GM15510 (cell line): Measurements from ENCODE around the gene ARAP1.

Experiments used
- POLR2A ChIP-seq: IDR thresholded peaks from 3 replicates; pipeline ENCODE4 v1.6.1; 2011; ENCODE audit warnings: borderline replicate concordance; ENCODE audit not compliant: insufficient read length; ENCODE audit errors: extremely low read depth

Gene ARAP1

DNA sequence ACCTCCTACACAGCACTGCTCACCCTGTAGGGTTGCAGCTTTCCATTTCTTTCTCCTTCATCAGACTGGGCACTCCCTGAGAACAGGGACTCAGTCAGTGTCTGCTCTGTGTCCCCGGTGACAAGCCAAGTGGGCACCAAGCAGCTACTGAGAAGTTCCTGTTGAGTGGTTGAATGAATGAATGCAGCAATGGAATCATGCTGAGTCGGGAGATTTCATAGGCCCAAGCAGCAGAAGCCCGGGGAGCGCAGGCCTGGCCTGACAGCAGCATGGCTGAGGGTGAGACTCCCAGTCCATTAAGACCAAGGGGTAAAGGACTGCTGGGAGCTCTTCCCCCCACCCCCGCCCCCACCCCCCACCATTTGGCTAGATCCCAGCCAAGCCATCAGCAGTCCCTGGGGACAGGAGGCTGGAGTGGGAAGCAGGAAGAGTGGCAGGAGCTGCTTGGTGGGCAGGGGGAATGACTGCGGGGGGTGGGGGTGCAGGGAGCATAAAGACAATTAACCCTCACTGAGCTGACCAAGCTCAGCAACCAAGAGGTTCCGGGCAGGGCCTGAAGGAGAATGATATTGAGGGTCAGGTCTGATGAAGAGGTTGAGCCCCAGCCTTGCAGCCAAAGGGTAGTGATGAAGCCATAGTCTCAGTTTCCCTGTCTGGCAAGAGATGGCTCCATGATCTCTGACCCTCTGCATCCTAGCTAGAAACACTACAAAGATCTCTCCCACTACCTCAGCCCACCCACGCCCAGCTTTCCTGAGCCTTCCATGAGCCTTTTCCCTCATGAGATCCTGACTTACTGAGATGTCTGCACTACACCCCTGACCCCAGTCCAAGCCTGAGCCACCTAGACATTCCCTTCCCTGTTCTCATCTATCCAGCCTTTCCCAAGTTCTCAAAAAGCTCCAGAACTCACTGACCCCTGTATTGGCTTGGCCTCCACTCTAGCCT lies 80.8 kb downstream of the ARAP1 start:
- TF ChIP-seq POLR2A: no peak

DNA sequence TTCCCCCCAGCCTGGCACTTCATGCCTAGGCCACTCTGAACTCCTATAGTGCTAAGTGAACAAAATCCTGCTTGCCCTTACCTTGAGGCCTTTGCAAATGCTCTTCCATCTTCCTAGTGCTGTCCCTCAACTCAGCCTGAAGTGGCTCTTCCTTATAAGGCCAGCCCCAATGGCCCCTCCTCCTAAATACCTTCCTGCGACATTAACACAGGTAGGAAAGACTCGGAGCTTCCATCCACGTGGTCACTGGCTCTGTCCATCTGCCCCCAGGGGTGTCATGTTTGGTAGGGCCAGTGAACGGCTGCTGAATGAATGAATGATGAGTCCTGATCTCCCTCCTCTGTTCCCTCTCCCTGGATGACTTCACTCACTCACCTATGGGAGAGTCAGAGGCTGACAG lies 82.2 kb downstream of the ARAP1 start:
- TF ChIP-seq POLR2A: no peak

GRCh38 chr11:72669527-72669926 lies 82.7 kb downstream of the ARAP1 start:
- TF ChIP-seq POLR2A: no peak

GRCh38 chr11:72668629-72669347 lies 83.4 kb downstream of the ARAP1 start:
- no peak for TF ChIP-seq POLR2A

- TF ChIP-seq POLR2A: no peak
Measured at GRCh38 chr11:72665911-72666472, 86.2 kb downstream of the ARAP1 start.

- TF ChIP-seq POLR2A: no peak
Measured at GRCh38 chr11:72662036-72662435, 90.2 kb downstream of the ARAP1 start.

DNA sequence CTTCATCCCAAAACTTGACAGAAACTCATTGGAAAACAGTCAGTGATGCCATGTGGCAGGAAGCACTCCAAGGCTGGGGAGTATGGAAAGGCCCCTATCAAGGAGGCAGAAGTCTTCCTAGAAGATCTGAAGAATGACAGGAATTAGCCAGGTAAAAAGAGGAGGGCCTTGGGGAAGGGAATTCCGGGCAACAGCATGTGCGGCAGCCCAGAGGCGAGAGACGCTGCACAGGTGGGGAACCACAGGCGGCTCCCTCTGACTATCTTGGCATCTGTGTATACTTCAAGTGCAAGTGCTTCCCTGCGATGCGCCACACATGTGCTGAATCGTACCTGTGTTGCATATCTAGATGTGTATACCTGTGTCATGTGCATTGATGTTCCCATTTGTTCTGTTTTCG lies 90.7 kb downstream of the ARAP1 start:
- no peak for TF ChIP-seq POLR2A

DNA sequence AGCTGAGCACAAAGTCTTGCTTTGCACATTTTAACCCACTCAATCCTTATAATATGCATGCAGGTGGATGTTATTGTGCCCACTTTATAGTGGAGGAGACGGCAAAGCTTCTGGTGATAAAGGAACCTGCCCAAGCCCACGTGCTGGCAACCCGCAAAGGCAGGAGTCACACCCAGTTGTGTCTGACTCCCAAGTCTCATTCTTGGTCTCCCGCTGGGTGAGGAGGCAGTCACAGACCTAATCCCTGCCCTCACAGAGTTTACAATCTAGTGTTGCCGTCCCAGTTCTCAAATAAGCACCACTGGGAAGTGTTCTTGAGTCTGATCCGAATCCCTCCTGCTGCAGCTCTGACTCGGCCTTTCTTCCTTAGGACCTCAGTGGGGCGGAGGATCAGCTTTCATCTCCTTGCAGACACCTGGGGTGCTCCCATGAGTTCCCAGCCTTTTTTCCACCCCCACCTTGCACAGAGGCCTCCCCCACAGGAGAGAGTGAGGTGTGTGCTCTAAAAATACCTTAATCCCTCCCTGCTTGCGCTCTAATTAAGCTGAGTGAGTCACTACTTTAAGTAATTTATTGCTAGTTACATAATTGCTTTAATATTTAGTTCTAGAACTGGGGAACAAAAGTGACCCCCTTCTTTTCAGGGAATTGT lies 93.1 kb downstream of the ARAP1 start:
- no peak for TF ChIP-seq POLR2A

- no peak for TF ChIP-seq POLR2A
Measured at GRCh38 chr11:72657411-72658100, 94.7 kb downstream of the ARAP1 start.

DNA sequence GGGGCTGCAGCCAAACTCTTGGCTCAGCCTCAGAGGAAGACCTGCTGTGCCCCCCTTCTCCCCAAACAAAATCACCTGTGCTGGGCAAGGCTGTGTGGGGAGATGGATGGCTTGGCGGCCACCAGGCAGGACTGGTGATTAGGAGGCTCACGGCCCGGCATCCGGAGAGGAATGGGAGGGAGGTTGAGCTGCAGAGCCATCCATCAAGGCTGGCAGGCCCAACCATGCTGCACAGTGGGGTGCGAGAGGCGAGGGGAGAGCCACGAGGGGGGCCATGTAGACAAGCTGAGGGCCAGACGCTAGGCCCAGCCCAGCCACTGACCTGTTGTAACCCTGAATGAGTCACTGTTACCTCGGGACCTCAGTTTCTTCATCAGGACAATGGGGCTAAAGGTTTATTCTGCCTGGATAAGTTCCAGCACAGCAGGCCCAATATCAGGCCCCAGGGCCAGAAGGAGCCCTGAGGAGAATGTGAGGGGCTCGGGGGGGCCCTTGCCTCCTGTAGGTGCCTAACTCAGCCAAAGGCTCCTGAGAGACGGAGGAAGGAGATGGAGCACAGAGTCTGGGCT lies 96.2 kb downstream of the ARAP1 start:
- TF ChIP-seq POLR2A: no peak

GRCh38 chr11:72655014-72655413 lies 97.2 kb downstream of the ARAP1 start:
- TF ChIP-seq POLR2A: no peak

DNA sequence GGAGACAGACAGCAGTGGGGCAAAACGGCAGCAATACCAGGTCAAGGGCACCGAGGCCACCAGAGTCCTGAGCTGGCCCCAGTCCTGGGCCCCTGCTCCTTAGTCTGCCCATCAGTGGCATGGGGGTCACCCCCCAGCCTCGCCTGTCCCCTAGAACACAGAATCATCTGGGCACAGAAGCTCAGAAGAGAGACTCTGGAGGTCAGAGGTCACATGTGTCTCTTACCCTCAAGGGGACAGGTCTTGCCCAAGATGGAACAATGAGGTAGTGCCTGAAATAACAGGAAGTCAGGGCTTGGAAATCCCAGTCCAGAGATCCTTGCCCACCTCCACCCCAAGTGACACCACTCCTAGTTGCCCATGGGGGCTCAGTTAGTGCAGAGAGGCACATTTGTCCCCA lies 98.6 kb downstream of the ARAP1 start:
- TF ChIP-seq POLR2A: no peak

- TF ChIP-seq POLR2A: no peak
Measured at GRCh38 chr11:72652873-72653630, 99.2 kb downstream of the ARAP1 start.
